Activated CD4-positive, alpha-beta T cell treated with anti-CD3 and anti-CD28 coated beads, Interleukin-2, amount 50 U/mL, for 16 hours (primary cell): ENCODE results near the gene CYP2C19.
"Not testable (repeated sequence)": the region's sequence is repeated elsewhere in the genome, so short reads cannot be mapped to it uniquely, and the experiment has no call there.

Experiments used
- DNase-seq: peaks from one replicate; pipeline ENCODE4 v3.0.0-alpha.2; 2020

Gene CYP2C19

GRCh38 chr10:94762393-94762792 is at the start of gene CYP2C19:
TSS of gene CYP2C19 (plus strand) at chr10:94762681. CDS start at chr10:94762706, 25 bp downstream.
- DNase-seq: no peak

GRCh38 chr10:94725871-94726270 is 36.6 kb upstream of the CYP2C19 start:
- no peak for DNase-seq

GRCh38 chr10:94735197-94735596 is 27.3 kb upstream of the CYP2C19 start:
- DNase-seq: no peak

- no peak for DNase-seq
These were observed 23.9 kb upstream of the CYP2C19 start for GRCh38 chr10:94738588-94738987.

- DNase-seq: no peak
These were observed 15.3 kb upstream of the CYP2C19 start for GRCh38 chr10:94747137-94747536.

GRCh38 chr10:94747838-94748237 is 14.6 kb upstream of the CYP2C19 start:
- no peak for DNase-seq

GRCh38 chr10:94757916-94758315 is 4.6 kb upstream of the CYP2C19 start:
- DNase-seq: no peak

GRCh38 chr10:94760586-94761178 is 1.8 kb upstream of the CYP2C19 start:
- no peak for DNase-seq

GRCh38 chr10:94775425-94775824 is 12.9 kb downstream of the CYP2C19 start:
- DNase-seq: not testable (repeated sequence)

GRCh38 chr10:94777886-94778458 is 15.5 kb downstream of the CYP2C19 start:
- no peak for DNase-seq

GRCh38 chr10:94780844-94781243 is 18.4 kb downstream of the CYP2C19 start:
- no peak for DNase-seq

GRCh38 chr10:94784256-94784655 is 21.8 kb downstream of the CYP2C19 start:
- DNase-seq: no peak

- DNase-seq: no peak
These were observed 22.7 kb downstream of the CYP2C19 start for GRCh38 chr10:94785211-94785610.

GRCh38 chr10:94800551-94800950 is 38.1 kb downstream of the CYP2C19 start:
- DNase-seq: not testable (repeated sequence)

- no peak for DNase-seq
These were observed 40.8 kb downstream of the CYP2C19 start for GRCh38 chr10:94803307-94803706.

- DNase-seq: not testable (repeated sequence)
These were observed 67.5 kb downstream of the CYP2C19 start for GRCh38 chr10:94830025-94830424.

GRCh38 chr10:94846204-94846603 is 83.7 kb downstream of the CYP2C19 start:
- DNase-seq: no peak

GRCh38 chr10:94850766-94851165 is 88.3 kb downstream of the CYP2C19 start:
- no peak for DNase-seq

GRCh38 chr10:94851263-94851662 is 88.8 kb downstream of the CYP2C19 start:
- DNase-seq: no peak

GRCh38 chr10:94852438-94852837 is 90.0 kb downstream of the CYP2C19 start:
- no peak for DNase-seq

GRCh38 chr10:94853065-94853464 is 90.6 kb downstream of the CYP2C19 start:
- no peak for DNase-seq

- no peak for DNase-seq
These were observed 95.5 kb downstream of the CYP2C19 start for GRCh38 chr10:94858005-94858404.

- DNase-seq: no peak
These were observed 96.6 kb downstream of the CYP2C19 start for GRCh38 chr10:94859086-94859485.

- DNase-seq: no peak
These were observed 116.2 kb downstream of the CYP2C19 start for GRCh38 chr10:94878649-94879048.

- no peak for DNase-seq
These were observed 116.7 kb downstream of the CYP2C19 start for GRCh38 chr10:94879214-94879613.
